Activated naive CD8-positive, alpha-beta T cell treated with anti-CD3 and anti-CD28 coated beads for 36 hours (primary cell): Measurements from ENCODE around the gene CAPN12. TPM values are rescaled to one million over a fixed set of nuclear protein-coding genes. Genes with fewer than 3 reads are reported as not detected.

Experiments
- DNase-seq: peaks from one replicate; pipeline ENCODE4 v3.0.0; 2021
- H3K27ac Mint-ChIP-seq: one replicate; pipeline ENCODE4 v1.8.0; 2022; ENCODE audit warnings: mild to moderate bottlenecking, moderate library complexity, mixed read lengths
- H3K27me3 Mint-ChIP-seq: one replicate; pipeline ENCODE4 v1.8.0; 2022; ENCODE audit warnings: mild to moderate bottlenecking, mixed read lengths
- H3K36me3 Mint-ChIP-seq: one replicate; pipeline ENCODE4 v1.8.0; 2021; ENCODE audit warnings: mild to moderate bottlenecking, mixed read lengths
- H3K4me1 Mint-ChIP-seq: one replicate; pipeline ENCODE4 v1.8.0; 2021; ENCODE audit warnings: mixed read lengths
- H3K4me3 Mint-ChIP-seq: one replicate; pipeline ENCODE4 v1.8.0; 2022; ENCODE audit warnings: mild to moderate bottlenecking, moderate library complexity, mixed read lengths
- H3K9me3 Mint-ChIP-seq: one replicate; pipeline ENCODE4 v1.8.0; 2022; ENCODE audit warnings: mixed read lengths
- total RNA-seq, 2 experiments: library from RNA; stranded (reverse); gene quantifications; one replicate each; pipeline ENCODE4 v1.2.3, GENCODE V29; 2021

Gene CAPN12
- total RNA-seq, 2 experiments from 2014 or later: 3.8 to 3.9 TPM

DNA sequence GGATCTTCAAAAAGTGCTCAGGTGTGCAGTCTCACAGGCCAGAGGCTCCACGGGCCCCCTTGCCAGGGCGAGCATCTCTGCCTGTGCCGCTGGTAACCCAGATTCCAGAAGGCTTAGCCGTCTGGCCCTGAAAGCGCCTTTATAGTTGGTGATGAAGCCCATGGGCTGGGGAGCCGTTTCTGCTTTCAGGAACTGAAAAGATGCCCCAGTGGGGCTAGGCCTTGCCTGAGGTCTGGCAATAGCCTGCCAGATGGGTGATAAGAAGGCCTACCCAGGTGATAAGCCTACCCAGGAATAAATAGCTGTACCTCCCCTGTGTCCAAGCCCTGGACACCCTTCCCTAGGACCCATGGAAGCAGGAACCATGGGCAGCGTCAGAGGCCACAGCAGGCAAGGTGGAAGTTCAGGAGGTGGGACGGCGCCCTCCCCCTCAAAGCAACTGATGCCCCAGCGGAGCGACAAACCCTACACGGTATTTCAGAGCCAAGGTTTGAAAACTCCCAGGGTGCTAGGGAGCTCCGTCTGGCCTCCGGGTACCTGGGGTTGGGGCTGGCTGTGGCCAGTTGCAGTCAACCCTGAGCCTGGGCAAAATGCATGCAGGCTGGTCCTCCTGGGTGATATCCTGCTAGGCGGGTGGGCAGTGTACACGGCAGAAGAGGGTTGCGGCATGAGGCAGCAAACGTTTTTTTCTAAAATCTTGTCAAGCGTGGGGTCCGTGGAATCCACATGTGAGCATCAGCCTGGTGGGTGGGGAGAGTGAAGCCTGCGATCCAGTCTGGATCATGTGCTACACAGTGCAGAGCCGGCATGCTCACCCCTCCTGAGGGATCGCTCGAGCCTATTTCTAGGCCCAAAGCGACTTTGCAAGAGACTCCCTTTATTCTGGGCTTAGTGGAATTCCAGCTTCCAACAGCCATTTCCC lies 51.6 kb downstream of the CAPN12 start:
- Mint-ChIP-seq H3K27ac (no peak overlapping the region), H3K9me3 (no peaks in the 10 kb centered on the region), H3K4me1 (peaks cover 10% of the 10 kb centered on the region), H3K27me3 (no peaks in the 10 kb centered on the region), H3K4me3 (no peak overlapping the region), H3K36me3 (peaks cover 6% of the 10 kb centered on the region)
- no peak for DNase-seq

DNA sequence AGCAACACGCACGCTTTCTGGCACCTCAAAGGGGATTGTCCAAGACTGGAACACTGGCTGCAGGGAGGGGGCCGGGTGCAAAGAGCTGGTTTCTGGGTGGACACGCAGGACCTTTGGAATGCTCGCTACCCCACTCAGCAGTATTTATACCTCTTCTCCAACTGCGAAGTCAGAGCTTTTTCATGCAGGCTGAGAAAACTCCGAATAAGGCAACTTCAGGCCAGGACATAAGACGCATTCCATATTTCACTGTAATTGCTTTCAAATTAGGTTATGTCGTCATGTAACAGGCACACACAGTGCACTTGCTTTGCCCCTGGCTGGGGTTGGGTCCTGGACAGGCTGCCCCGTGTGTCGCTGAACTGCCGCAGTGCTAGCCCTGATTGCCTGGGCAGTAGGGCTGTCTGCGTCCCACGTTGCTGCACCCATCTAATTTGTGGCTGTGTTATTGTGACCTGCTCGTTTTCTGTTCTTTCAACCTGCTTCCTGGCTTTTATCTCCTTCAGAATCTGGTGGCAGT lies 52.3 kb downstream of the CAPN12 start:
- no peak overlapping the region for H3K4me3 Mint-ChIP-seq
- peaks cover 10% of the 10 kb centered on the region for H3K4me1 Mint-ChIP-seq
- H3K27me3 Mint-ChIP-seq: no peaks in the 10 kb centered on the region
- no peak for DNase-seq
- no peaks in the 10 kb centered on the region for H3K9me3 Mint-ChIP-seq
- H3K36me3 Mint-ChIP-seq: peaks cover 6% of the 10 kb centered on the region
- H3K27ac Mint-ChIP-seq: no peak overlapping the region

- H3K36me3 Mint-ChIP-seq: peaks cover 6% of the 10 kb centered on the region
- no peak overlapping the region for H3K4me3 Mint-ChIP-seq
- peaks cover 21% of the 10 kb centered on the region for H3K4me1 Mint-ChIP-seq
- no peak overlapping the region for H3K27ac Mint-ChIP-seq
- no peak for DNase-seq
- no peaks in the 10 kb centered on the region for H3K9me3 Mint-ChIP-seq
- H3K27me3 Mint-ChIP-seq: no peaks in the 10 kb centered on the region
Measured at GRCh38 chr19:38690832-38691231, 53.4 kb downstream of the CAPN12 start.

DNA sequence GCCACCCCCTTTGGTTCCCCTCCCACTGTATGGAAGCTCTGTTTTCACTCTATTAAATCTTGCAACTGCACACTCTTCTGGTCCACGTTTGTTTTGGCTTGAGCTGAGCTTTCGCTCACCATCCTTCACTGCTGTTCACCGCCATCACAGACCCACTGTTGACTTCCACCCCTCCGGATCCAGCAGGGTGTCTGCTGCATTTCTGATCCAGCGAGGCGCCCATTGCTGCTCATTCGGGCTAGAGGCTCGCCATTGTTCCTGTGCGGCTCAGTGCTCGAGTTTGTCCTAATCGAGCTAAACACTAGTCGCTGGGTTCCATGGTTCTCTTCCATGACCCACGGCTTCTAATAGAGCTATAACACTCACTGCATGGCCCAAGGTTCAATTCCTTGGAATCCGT lies 54.1 kb downstream of the CAPN12 start:
- H3K4me3 Mint-ChIP-seq: no peak overlapping the region
- no peaks in the 10 kb centered on the region for H3K9me3 Mint-ChIP-seq
- H3K4me1 Mint-ChIP-seq: peaks cover 28% of the 10 kb centered on the region
- H3K36me3 Mint-ChIP-seq: peaks cover 6% of the 10 kb centered on the region
- H3K27me3 Mint-ChIP-seq: no peaks in the 10 kb centered on the region
- DNase-seq: no peak
- no peak overlapping the region for H3K27ac Mint-ChIP-seq

- Mint-ChIP-seq H3K4me1 (peaks cover 36% of the 10 kb centered on the region), H3K36me3 (peaks cover 4% of the 10 kb centered on the region), H3K4me3 (no peak overlapping the region), H3K9me3 (no peaks in the 10 kb centered on the region), H3K27me3 (no peaks in the 10 kb centered on the region), H3K27ac (no peak overlapping the region)
- no peak for DNase-seq
Measured at GRCh38 chr19:38687837-38688378, 56.4 kb downstream of the CAPN12 start.

DNA sequence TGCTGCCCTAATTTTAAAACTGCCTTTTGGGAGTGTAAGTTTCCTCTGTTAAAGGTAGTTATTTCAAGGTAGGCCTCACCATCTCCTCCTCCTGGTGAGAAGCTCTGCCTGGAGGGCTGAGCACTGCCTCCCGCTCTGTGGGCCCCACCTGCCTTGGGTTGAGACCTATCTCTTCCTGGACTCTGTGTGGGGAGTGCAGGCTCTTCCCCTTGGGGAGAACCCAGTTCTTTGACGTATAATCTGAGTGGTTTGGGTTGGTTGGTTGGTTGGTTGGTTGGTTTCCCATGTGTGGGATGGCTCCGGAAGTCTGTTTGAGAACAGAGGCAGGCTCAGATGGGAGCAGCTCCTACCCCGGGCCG lies 57.8 kb downstream of the CAPN12 start:
- H3K36me3 Mint-ChIP-seq: peaks cover 11% of the 10 kb centered on the region
- no peaks in the 10 kb centered on the region for H3K9me3 Mint-ChIP-seq
- peaks cover 38% of the 10 kb centered on the region for H3K4me1 Mint-ChIP-seq
- no peaks in the 10 kb centered on the region for H3K27me3 Mint-ChIP-seq
- H3K27ac Mint-ChIP-seq: peak overlapping the region; percentile 56
- no peak overlapping the region for H3K4me3 Mint-ChIP-seq
- peak; percentile 46 for DNase-seq

- no peak for DNase-seq
- Mint-ChIP-seq H3K36me3 (peaks cover 11% of the 10 kb centered on the region), H3K27me3 (peaks cover 3% of the 10 kb centered on the region), H3K27ac (peak overlapping the region; percentile 56), H3K4me1 (peaks cover 43% of the 10 kb centered on the region), H3K4me3 (no peak overlapping the region), H3K9me3 (no peaks in the 10 kb centered on the region)
Measured at GRCh38 chr19:38685666-38686529, 58.4 kb downstream of the CAPN12 start.

GRCh38 chr19:38684862-38685665 lies 59.2 kb downstream of the CAPN12 start:
- peaks cover 47% of the 10 kb centered on the region for H3K4me1 Mint-ChIP-seq
- H3K27ac Mint-ChIP-seq: no peak overlapping the region
- H3K27me3 Mint-ChIP-seq: peaks cover 3% of the 10 kb centered on the region
- H3K36me3 Mint-ChIP-seq: peaks cover 13% of the 10 kb centered on the region
- DNase-seq: no peak
- H3K9me3 Mint-ChIP-seq: no peaks in the 10 kb centered on the region
- H3K4me3 Mint-ChIP-seq: no peak overlapping the region

DNA sequence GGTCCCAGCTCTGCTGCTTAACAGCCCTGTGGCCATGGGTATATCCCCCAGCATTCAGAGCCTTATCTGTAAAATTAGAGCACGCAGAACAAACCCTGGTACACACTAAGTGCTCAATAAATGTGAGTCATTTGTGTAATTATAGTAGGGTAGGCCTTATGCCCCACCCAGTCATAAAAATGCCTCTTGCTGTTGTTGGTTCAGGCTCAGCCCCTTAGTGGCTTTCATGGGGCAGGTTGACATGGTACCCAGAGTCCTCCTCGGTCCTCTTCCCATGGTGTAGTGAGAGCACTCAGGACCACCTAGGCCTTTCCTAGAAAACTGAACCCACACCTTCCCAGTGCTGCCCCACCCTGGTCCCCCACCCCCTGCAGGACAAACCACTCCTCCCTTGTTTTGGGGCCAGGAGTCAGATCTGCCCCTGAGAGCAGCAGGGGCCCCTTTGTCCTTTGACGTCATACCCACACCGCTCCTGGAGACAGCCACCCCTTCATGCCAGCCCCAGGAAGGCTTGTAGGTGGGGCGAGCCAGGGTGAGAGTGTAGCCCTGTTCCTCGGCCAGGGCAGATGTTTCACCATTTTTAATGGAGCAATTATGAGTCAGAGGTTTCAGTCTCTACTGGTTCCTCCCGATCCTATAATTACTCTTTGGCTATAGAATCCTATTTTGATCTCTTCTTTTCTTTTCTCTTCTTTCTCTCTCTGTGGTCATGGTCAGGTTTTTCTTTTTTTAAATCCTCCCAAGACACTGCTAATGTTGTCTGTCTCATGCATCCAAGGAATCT lies 60.0 kb downstream of the CAPN12 start:
- no peaks in the 10 kb centered on the region for H3K9me3 Mint-ChIP-seq

DNA sequence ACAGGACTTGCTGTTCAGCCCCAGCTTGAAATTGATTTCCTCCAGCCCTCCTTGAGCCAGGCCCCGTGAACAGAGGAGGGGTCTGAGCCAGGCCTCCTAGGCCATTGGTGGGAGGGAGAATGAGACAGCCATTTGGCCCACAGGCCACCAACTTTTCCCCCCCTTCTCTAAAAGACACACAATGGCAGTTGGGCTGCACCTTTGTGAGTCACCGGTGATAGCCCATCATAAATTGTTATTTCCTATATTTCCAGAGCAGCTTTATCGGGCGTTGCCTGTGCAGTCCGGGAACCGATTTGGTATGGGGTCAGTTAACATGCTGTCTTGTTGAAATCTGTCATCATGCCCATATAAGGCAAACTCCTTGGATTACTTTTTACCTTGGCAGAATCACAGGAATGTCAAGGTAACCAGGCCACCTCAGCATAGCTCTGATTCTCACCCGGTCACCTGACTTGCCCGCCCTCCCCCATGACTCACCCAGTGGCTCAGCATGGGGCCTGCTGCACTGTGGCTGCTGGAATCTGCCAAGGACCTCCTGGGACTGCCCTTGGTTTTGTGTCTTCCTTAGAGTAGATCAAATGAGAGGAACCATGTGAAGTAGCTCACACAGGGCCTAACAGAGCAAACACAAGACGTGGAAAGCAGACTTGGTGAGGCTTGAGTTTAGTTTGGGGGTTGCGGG lies 60.7 kb downstream of the CAPN12 start:
- peaks cover 50% of the 10 kb centered on the region for H3K4me1 Mint-ChIP-seq
- peaks cover 13% of the 10 kb centered on the region for H3K36me3 Mint-ChIP-seq
- no peak overlapping the region for H3K27ac Mint-ChIP-seq
- peaks cover 3% of the 10 kb centered on the region for H3K27me3 Mint-ChIP-seq
- no peaks in the 10 kb centered on the region for H3K9me3 Mint-ChIP-seq
- peak; percentile 35 for DNase-seq
- H3K4me3 Mint-ChIP-seq: no peak overlapping the region

More for the DNA sequence above, 60.0 kb downstream of the CAPN12 start:
- peaks cover 13% of the 10 kb centered on the region for H3K36me3 Mint-ChIP-seq
- H3K27me3 Mint-ChIP-seq: peaks cover 3% of the 10 kb centered on the region
- no peak overlapping the region for H3K27ac Mint-ChIP-seq
- DNase-seq: no peak
- H3K4me3 Mint-ChIP-seq: no peak overlapping the region
- peaks cover 50% of the 10 kb centered on the region for H3K4me1 Mint-ChIP-seq

- no peak for DNase-seq
Measured at GRCh38 chr19:38682872-38683392, 61.3 kb downstream of the CAPN12 start.

GRCh38 chr19:38682195-38682867 lies 61.9 kb downstream of the CAPN12 start:
- Mint-ChIP-seq H3K4me3 (no peak overlapping the region), H3K36me3 (peaks cover 16% of the 10 kb centered on the region), H3K9me3 (no peaks in the 10 kb centered on the region), H3K27ac (no peak overlapping the region), H3K27me3 (peaks cover 3% of the 10 kb centered on the region), H3K4me1 (peaks cover 50% of the 10 kb centered on the region)
- no peak for DNase-seq

More at GRCh38 chr19:38682872-38683392, 61.3 kb downstream of the CAPN12 start:
- no peak overlapping the region for H3K27ac Mint-ChIP-seq
- H3K4me3 Mint-ChIP-seq: no peak overlapping the region
- no peaks in the 10 kb centered on the region for H3K9me3 Mint-ChIP-seq
- peaks cover 3% of the 10 kb centered on the region for H3K27me3 Mint-ChIP-seq
- peaks cover 50% of the 10 kb centered on the region for H3K4me1 Mint-ChIP-seq
- H3K36me3 Mint-ChIP-seq: peaks cover 16% of the 10 kb centered on the region
